ENCODE measurements around the gene GRIK2.
"Not testable (repeated sequence)": the region's sequence is repeated elsewhere in the genome, so short reads cannot be mapped to it uniquely, and the experiment has no call there.

Gene GRIK2

DNA sequence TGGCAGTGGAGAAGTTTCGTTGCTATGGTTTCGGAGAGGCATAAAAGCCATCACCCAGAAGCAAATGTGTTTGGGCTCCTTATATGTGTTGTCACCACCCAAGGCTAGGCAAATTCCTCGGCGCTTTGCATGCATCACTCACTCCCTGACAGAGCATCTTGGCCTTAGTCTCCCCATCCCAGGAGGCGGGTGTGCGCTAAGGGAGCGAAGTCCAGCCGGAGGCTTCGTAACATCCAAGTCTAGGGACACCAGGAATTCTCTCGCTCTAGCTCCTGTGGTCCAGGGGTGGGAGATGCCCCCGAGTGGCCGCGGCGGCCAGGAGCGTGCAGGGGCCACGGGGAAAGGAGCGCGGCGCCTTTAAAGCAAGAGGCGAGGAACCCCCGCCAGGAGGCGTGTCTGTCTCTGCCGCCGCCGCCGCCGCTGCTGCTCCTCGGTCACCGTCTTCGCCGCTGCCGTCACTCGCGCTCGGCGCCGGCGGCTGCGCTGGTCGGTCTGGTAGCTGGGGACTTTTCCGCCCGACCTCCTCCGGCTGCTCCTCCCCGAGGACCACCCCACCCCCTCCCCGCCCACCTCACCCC is at the start of gene GRIK2:
Gene GRIK2 (plus strand): TSS at position 458 of the 578 bp plus-strand sequence.
- no peak for DNase-seq (ENCODE audit: low read depth)

DNA sequence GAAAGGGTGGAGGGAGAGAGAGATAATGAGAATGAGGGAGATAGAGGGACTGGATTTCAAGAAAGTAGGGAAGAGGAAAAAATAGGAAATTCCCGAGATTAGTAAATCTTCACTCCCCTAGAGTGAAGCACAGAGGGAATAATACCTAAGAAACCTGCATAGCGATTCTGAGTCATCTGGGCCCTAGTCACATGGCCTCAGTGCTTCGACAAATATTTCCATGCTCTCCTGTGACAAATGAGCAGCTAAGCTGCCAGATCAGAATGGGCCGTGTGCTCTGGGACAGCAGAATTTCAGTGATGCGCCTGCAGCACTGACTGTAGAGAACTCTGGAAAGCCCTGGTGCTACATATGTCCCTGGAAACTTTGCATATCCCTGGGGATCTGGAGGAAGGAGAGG is 48.6 kb upstream of the GRIK2 start:
- no peak for DNase-seq (ENCODE audit: low read depth)

DNA sequence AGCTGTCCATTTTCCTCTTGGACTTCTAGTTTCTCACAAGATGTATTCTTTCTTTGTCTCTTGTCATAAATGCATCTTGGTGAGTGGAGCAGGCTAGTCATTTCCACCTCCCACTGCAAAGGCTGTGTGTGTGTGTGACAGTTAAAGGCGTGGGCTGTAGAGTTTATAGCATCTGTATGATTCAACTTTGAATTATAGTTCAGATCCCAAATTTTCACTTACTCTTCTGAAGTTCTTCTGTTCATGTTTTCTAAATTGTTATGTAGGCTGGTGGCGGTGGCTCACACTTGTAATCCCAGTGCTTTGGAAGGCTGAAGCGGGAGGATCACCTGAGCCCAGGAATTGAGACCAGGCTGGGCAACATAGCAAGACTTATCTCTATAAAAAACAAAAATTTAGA is 44.7 kb upstream of the GRIK2 start:
- DNase-seq (ENCODE audit: low read depth), result no peak

DNA sequence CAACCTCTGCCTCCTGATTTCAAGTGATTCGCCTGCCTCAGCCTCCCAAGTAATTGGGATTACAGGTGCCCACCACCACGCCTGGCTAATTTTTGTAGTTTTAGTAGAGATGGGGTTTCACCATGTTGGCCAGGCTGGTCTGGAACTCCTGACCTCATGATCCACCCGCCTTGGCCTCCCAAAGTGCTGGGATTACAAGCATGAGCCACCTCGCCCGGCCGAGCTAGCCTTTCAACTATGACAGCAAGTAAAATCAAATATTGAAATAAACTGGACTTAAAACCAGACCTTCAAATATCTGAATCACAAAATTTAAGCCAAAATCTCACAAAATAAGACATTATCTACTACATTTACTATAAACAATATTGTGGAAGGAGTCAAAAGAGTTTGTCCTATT is 42.9 kb upstream of the GRIK2 start:
- DNase-seq (ENCODE audit: low read depth), result not testable (repeated sequence)

DNA sequence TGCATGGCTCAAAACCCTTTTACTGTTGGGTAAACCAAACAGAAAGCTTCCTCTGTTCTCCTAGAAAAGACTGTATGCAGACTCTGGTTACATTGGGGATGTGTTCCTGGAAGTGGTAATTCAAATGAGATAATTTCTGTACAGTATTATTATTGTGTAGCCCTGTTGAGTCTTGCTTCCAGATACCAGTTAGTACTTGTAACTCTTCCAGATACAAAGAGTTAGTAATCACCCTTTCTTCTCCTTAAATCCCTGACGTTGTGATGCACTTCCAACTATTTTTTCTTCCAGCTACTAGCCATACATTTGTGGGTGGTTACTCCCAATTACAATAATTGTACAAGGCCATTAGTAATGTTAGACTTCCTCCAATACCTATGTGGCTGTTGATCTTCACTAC is 42.3 kb upstream of the GRIK2 start:
- no peak for DNase-seq (ENCODE audit: low read depth)

DNA sequence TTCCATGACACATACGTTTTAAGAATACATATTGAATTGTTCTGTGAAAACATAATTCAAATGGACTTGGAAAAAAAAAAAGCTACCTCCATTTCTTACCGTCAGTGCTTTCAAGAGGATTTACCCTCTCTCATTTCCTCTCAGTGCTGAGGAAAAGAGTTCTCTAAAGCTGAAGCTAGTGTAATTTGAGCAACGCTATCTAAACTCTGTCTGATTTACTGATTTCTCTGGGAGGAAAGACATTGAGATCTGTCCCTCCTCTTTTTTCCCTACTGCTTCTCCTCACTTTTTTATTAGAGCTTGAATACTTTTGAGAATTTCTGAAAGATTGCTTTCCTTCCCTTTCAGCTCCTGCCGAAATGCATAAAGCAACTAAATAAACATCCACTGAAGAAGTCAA is 41.2 kb upstream of the GRIK2 start:
- DNase-seq (ENCODE audit: low read depth), result no peak

DNA sequence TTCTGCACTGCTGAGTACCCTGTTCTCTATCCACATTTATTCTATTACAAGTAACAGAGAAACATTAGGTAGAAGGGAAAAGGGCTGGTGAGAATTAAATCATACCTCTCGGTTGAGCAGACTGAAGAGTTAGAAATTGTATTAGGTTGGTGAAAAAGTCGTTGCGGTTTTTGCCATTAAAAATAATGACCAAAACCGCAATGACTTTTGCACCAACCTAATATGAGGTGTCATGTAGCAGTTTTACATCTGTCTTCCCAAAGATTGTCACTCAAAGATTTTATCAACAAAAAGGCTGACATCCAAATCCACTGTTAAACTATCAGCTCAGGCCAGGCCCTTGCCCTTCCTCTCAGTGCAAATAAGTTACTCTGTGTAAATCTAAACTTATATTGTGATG is 28.3 kb upstream of the GRIK2 start:
- no peak for DNase-seq (ENCODE audit: low read depth)

DNA sequence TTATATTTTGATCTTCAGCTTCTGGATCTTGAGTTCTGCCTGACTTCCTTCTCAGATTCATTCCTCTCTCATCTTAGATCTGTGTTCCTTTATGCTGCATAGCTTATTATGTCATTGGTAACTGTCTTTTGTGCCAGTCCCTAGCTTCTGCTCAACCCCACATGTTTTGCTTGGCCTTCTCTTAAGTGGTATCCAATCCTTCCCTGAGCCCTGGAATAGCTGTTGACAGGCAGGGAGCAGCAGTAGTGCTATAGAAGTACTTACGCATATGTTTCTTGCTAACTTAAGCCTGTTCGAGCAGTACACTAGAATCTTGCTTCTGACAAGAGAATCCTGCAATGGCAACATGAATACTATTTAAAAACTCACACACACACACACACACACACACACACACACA is 13.6 kb upstream of the GRIK2 start:
- DNase-seq (ENCODE audit: low read depth), result no peak

DNA sequence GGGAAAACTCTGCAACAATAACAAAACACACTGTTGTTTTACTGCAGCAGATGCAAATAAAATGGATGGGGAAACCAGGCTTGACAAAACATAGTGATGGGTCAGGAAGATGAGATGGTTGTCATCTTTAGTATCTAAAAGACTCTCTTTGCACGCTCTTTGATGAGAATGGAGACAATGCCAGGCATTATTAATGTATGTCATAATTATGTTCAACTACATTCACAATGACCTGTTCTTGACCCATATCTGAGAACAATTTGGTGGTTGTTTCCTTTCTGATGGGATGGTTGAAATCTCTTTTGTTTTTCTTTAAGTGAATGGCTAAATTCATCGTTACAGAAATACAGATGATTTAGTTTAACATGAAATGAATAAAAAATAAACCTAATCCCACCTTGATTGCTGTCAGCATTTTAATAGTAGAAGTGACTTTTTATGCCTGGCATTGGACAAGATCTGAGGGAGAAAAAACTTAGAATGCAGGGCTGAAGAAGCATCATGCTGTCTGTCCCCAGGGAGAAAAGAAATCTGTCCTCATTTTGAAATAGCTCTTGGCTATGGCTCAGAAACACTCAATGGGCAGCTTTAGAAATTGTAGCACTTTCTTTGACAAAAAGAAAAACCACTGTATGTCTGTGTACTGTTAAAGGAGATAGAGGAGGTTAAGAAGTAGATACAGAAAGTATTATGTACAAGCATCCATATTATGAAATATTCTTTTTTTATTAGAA is 12.4 kb upstream of the GRIK2 start:
- no peak for DNase-seq (ENCODE audit: low read depth)

DNA sequence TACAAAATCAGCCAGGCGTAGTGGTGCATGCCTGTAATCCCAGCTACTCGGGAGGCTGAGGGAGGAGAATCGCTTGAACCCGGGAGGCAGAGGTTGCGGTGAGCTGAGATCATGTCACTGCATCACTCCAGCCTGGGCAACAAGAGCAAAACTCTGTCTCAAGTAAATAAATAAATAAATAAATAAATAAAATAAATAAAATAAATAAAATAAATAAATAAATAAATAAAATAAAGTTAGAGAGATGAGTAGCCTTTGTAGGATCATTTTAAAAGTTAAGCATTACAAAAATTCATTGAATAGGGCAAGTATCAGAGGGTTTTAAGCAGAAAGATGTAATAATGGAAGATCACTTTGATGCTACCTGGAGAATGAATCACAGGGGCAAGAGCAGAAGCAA is 9.8 kb upstream of the GRIK2 start:
- DNase-seq (ENCODE audit: low read depth), result not testable (repeated sequence)

DNA sequence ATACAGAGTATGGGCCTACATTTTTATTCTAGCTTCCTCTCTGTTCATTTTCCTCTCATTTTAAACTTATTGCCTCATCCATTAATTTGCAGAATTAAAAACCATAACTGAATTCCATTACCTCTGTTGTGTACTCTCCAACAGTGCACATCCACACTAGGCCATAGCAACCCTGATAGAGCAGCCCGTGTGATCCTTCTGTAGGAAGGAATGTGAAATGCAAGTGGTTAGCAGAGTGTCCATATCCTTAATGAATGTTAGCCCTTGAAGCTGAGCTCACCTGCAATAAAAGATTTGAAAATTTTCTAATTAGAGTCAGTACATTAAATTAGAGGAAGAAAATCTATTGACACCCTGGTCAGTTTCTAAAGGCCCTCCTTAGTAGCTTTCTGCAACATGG is 6.5 kb upstream of the GRIK2 start:
- no peak for DNase-seq (ENCODE audit: low read depth)

DNA sequence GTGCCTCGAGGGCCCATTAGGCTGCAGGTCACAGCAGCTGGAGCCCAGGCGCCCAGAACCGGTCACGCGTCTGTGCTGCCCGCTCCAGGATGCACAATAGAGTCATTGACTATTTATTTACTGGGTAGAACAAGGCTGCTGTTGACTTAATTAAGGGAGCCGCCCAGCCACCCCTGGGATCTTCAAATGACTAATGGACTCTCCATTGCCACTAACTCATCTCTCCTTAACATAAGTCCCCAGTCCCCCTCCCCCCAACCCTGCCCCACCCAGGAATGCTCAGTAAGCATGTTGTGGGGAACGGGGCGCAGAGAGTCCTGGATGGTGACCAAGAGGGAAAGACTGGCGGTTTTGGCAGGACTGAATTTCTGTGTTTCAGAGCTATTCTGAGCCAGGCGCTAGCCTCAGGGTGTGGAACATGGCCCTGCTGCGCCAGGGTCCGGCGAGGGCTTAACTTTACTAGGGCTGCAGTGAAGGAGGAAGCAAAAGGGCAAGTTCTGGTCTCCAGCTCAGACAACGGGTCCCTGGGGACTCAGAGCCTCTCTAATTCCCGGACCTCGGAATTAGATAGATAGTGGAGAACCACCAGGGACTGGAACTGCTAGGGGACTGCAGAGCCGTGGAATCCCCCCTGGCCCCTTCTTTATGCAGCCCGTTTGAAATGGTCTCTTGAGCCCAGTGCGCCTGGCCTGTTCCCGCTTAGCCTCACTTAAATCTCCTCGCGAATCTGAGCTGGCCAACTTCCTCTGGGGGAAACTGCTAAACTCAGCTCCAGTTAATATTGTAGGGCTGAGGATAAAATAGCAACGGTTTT is 1.5 kb upstream of the GRIK2 start:
- no peak for DNase-seq (ENCODE audit: low read depth)

DNA sequence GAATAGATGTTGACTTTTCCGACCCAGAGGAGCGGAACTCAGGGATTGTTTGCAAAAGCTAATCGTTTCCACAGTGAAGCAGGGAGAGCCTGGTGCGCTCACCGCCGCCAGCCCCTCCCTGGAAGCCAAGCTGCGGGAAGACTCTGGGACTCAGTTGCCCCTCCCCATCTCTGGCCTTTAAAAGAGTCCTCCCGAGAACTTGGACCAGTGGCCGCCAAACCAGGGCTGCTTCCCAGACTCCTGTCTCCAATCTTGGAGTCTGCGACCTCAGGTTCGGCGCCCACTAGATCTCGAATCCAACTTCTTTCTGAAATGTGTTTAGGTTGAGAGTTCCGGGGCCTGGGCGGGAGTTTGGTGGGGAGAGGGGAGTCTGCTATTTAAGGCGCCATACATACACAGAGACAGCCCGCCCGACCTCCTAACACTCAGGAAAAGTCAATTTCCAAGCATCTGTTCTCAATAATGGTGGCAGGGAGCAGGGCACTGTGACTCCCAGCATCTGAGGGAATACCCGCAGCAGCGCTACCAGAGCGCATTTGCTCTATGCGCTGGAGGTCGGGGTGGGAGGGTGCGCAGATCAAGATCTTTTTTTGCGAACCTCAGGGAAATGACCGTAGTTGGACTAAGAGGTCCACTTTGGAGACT is 800 bp upstream of the GRIK2 start:
- no peak for DNase-seq (ENCODE audit: low read depth)

DNA sequence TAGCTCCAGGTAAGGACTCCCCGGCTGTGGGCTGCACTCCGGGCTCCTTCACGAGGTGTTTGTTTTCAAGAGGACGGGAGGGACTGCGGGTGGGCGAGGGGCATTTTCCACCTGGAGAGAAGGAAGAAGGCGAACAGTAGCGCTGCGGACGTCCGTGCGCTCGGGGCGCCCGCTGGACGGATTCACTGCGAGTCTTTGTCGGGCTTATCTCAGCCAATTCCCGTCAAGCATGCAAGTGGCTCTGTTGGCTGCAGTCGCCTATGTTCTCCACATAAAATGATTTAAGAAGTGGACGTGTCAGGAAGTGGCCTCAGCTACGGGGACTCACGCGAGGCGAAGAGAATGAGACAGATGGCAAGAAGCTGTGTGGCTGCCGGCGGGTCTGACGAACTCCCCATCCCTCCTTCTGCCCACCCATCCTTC is 332 bp downstream of the GRIK2 start:
- no peak for DNase-seq (ENCODE audit: low read depth)

DNA sequence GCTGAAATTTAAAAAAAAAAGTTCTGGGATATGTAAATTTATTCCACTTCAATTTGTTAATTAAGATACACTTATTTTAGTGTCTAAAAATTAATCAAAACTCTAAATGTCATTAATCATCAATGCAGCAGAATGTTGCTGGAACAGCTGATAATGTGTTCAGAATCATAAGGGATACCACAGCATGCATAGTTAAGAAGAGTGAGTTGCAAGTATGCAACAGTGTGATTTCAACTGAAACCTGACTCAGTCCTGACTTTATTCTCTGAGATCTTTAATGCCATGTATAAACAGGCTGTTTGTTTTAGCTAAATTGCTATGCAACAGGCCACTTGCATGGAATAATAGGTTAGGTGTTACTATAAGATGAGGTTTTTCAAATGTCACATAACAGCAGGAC is 1.4 kb downstream of the GRIK2 start:
- DNase-seq (ENCODE audit: low read depth), result no peak

DNA sequence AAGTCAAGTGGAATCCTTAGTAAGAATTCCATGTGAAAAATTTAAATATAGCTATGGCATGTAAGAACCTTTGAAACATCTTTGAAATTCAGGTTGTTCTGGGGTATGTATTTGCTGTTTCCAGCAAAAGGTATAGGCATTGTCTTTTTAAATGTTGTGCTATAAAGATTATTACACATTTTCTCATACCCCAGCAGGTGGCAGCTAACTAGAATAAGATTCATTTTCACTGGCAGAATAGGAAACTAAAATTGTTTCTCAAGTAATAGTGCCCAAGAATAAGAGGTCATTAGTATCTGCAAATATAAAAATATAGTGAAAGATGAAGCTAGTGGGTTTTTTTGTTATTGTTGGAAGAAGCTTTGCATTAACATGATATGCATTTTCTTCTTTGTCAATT is 1.8 kb downstream of the GRIK2 start:
- DNase-seq (ENCODE audit: low read depth), result no peak

DNA sequence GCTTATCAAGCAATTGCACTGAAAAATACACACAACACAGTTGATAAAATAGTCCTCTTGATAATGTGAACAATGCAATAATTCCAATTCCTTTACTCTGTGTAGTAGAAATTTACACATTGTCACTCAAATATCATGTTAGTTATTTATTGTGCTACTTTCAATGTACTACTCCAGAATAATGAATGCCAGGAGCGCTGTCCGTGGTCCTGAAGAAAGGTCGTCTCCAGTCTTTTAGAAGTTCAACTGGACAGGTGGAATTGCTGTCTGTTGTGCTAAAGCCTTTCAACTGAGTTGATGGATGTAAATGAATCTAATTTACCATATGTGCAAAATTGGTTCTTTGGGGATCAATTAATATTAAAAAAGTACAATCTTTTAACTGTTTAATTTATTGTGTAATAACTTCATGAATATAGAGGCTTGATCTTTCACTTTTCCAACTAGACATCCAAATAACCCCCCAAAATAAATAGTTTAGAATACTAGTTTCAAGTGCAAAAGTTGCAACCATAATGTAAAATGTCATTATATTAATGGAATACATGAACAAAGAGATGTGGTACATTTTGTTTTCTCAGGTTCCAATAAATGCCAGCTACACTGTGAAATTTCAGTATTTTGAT is 3.2 kb downstream of the GRIK2 start:
- no peak for DNase-seq (ENCODE audit: low read depth)

DNA sequence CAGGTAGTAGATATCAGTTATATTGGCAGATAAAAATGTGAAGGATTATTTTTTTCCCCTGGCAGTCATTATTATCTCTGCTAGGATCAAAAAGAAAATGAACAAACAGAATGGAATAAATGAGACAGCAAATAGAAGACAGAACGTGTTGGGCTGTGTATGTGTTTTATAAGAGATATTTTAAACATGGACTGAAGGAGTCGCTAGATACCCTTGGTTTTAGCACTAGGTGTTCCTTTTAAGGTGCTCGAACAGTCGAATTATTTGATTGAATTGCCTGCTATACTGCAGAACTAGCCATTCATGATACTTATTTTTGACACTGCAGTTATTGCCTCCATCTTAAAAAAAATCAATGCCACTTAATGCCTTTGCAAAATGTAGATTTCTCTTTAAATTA is 3.7 kb downstream of the GRIK2 start:
- DNase-seq (ENCODE audit: low read depth), result no peak

DNA sequence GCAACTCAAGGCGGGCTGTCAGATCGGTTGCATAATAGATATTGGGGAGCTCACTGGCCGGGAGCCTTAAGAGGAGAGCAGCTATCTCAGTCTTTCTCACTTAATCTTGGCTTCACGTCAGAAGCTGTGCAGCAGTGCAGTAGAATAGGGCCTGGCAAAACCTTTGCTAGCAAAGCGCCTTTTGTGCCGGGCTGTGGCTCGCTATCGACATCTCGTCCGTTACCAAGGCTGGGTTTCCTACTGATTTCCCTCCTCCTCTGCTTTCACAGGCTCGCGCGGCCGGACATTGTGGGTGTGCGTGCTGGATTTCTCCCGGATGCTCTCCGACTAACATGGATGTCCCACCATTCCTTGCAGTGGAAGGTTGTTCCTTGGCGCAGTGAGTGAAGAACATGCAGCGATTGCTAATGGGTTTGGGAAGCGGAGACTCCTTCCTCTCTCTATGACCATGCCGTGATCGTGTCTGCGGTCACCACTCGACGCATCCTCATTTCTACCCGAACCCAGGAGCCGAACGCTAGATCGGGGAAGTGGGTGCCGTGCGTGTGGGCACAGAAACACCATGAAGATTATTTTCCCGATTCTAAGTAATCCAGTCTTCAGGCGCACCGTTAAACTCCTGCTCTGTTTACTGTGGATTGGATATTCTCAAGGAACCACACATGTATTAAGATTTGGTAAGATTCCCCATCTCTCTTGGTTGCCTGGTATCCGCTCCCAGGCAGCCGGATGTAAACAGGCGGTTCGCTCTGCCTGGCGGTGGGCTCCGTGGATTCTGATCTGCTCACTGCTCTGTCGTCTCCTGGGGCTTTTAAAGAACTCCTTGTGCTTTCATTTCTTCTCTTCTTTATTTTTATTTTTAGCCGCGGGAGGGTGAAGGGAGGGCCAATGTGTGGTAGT is 5.5 kb downstream of the GRIK2 start:
- DNase-seq (ENCODE audit: low read depth), result no peak

DNA sequence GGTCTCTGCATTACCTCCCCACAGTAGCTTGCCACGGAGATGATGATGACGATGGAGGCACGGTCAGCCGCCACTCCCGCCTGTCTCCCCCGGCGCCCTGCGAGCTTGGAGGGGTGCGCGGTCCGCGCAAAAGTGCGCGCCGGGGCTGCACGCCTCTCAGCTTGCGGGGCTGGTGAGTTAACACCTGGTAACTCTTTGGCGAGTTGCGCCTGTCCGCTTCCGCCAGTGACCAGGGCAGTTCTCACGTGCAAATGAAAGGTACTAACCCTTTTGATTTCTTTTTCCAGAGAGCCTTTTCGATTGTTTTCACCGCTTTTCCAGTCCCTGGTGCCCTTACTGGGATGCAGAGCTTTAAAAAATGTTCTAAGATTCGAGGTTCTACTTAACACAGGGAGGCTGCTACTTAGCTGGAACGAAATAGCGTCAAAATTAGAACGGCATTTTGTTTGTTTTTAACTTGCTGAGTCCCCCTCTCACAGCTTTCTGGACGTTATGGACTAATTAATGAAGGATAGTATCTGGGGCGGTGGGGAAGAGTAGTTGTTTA is 6.2 kb downstream of the GRIK2 start:
- no peak for DNase-seq (ENCODE audit: low read depth)

Data from T-helper 22 cell (primary cell).